ENCODE data around the gene CLRN3.

DNA sequence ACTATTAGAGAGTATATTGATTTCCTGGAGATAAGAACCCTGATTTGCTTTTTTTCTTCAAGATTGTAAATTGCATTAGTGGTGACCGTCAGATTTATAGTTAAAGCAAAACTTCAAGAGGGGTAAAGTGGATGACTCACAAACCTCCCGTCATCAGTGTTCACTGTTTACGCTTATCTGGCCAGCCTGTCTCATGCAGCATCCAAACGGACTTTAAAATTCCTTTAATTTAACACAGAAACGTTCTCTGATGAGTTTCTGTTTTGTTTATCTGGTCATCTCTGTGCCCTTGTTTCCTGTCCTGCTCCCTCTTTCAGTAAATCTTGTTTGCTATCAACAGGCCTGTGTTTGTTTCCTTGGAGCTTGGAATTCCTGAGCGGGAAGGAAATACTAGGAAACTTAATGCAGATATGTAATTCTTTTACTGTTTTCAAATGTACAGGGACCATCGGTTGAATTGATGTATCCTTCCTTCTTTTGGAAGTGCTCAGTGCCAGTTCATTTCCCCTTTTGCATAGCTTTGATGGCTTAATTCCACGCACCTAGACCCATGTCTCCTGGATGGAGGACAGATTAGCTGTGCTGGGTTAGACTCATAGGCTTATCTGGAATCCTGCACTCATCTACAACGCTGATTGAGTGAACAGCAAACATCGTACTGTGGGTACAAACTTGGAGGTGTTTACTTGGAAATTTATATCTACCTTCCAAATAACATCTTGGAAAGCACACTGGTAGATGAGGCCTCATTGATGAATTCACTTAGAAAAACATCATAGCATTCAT lies 35.5 kb upstream of the CLRN3 start:
- TF ChIP-seq, protein P1, sequence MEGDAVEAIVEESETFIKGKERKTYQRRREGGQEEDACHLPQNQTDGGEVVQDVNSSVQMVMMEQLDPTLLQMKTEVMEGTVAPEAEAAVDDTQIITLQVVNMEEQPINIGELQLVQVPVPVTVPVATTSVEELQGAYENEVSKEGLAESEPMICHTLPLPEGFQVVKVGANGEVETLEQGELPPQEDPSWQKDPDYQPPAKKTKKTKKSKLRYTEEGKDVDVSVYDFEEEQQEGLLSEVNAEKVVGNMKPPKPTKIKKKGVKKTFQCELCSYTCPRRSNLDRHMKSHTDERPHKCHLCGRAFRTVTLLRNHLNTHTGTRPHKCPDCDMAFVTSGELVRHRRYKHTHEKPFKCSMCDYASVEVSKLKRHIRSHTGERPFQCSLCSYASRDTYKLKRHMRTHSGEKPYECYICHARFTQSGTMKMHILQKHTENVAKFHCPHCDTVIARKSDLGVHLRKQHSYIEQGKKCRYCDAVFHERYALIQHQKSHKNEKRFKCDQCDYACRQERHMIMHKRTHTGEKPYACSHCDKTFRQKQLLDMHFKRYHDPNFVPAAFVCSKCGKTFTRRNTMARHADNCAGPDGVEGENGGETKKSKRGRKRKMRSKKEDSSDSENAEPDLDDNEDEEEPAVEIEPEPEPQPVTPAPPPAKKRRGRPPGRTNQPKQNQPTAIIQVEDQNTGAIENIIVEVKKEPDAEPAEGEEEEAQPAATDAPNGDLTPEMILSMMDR (IDR thresholded peaks at IDR 0.05 in 2 of 3, conservative IDR thresholded peaks at IDR 0.05 in 1 of 3; ENCODE audit: insufficient read depth in 2 of 3, low read depth in 1 of 3, low read length in 3 of 3), result no peak
- TF ChIP-seq FOSL1 (tag; conservative IDR thresholded peaks at IDR 0.05), result no peak
- no peak for TF ChIP-seq RBM39 (optimal IDR thresholded peaks at IDR 0.05; ENCODE audit: low read depth, low read length)
- TF ChIP-seq, protein P2, sequence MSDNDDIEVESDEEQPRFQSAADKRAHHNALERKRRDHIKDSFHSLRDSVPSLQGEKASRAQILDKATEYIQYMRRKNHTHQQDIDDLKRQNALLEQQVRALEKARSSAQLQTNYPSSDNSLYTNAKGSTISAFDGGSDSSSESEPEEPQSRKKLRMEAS (CRISPR knock-in tag; IDR thresholded peaks at IDR 0.05), result no peak
- TF ChIP-seq POLR2AphosphoS5 (IDR thresholded peaks at IDR 0.05; ENCODE audit: control insufficient read depth, insufficient read depth, low read depth, low read length), result no peak
- TF ChIP-seq SMARCA5 (IDR thresholded peaks at IDR 0.05), result no peak
- no peak for TF ChIP-seq BMI1 (IDR thresholded peaks at IDR 0.05; ENCODE audit: low read length)
- TF ChIP-seq ZNF707 (CRISPR knock-in tag; conservative IDR thresholded peaks at IDR 0.05), result no peak
- TF ChIP-seq JUND (IDR thresholded peaks at IDR 0.05; ENCODE audit: borderline replicate concordance, low read depth, low read length), result no peak
- no peak for TF ChIP-seq JUND (tag; IDR thresholded peaks at IDR 0.05; ENCODE audit: borderline replicate concordance, low read depth, low read length)
- no peak for TF ChIP-seq RBFOX2 (IDR thresholded peaks at IDR 0.05; ENCODE audit: low read depth, low read length)
